HCT116 (cell line): ENCODE results near the gene SERAC1. TPM values are rescaled to one million over a fixed set of nuclear protein-coding genes. Genes with fewer than 3 reads are reported as not detected.
"Not testable (repeated sequence)": the region's sequence is repeated elsewhere in the genome, so short reads cannot be mapped to it uniquely, and the experiment has no call there.

Source experiments
- ATAC-seq: fragments of 200-7000 bp; cut with Tn5 transposase; 2 replicates; pipeline ENCODE4 v1.9.1; 2020; ENCODE audit warnings: mild to moderate bottlenecking, moderate library complexity
- BruUV-seq: library from RNA; stranded (reverse); fragments of 400-500 nt; replicated peaks from 2 replicates; lab custom pipeline; 2021; lab: Mats Ljungman, UMichigan
- CTCF ChIA-PET: fragments of 300-600 bp; sonication (Branson Sonifier 250); formaldehyde crosslinking; loops from one replicate; lab custom pipeline; 2021; ENCODE audit warnings: antibody characterized with exemption; lab: Charles Lee
- POLR2A ChIA-PET: fragments of 300-600, 350-600 bp; sonication (Branson Sonifier 250); formaldehyde crosslinking; loops from one replicate; lab custom pipeline; 2021; ENCODE audit warnings: antibody characterized with exemption; lab: Charles Lee
- RAD21 ChIA-PET, 2 experiments: fragments of 300-600 bp; sonication (Branson Sonifier 250); formaldehyde crosslinking; loops; one replicate each; lab custom pipeline; 2023; ENCODE audit warnings: low total read pairs in 2 of 2; ENCODE audit not compliant: uncharacterized antibody in 2 of 2, unreplicated experiment in 2 of 2, low non-redundant PET in 1 of 2; lab: Charles Lee
- DNase-seq: peaks from one replicate; pipeline ENCODE4 v3.0.0-alpha.2; 2010; ENCODE audit warnings: low read depth, low spot score
- H2AFZ ChIP-seq: fragments of 200-600 bp; shearing (Covaris generic), sonication (generic); 2 replicates; pipeline ENCODE4 v1.6.1; 2017; ENCODE audit warnings: low read depth, mixed run types, mixed read lengths, antibody characterized with exemption, low read length; ENCODE audit not compliant: poor library complexity, severe bottlenecking
- H3K27ac ChIP-seq: 2 replicates; pipeline ENCODE4 v1.5.1; 2012; ENCODE audit warnings: low read depth, low read length
- H3K27me3 ChIP-seq: fragments of 200-600 bp; sonication (generic); 2 replicates; pipeline ENCODE4 v1.6.1; 2016; ENCODE audit warnings: mixed run types, low read length, mixed read lengths; ENCODE audit not compliant: insufficient read depth
- H3K36me3 ChIP-seq, 2 experiments: fragments of 200-500 bp in 1 of 2; fragments of 200-600 bp in 1 of 2; sonication (Bioruptor generic) in 1 of 2; sonication (generic) in 1 of 2; 2 replicates each; pipeline versions ENCODE4 v1.5.1 to v1.6.1; 2014 to 2016; ENCODE audit warnings: low read length in 2 of 2, inconsistent platforms in 1 of 2, mixed read lengths in 1 of 2, mixed run types in 1 of 2; ENCODE audit not compliant: insufficient read depth in 2 of 2, control insufficient read depth in 1 of 2
- H3K4me1 ChIP-seq, 2 experiments: fragments of 200-600 bp in 1 of 2; sonication (generic) in 1 of 2; 2 replicates each; pipeline versions ENCODE4 v1.5.1 to v1.6.1; 2012 to 2017; ENCODE audit warnings: low read length in 2 of 2, inconsistent platforms in 1 of 2, mild to moderate bottlenecking in 1 of 2, mixed read lengths in 1 of 2, mixed run types in 1 of 2, moderate library complexity in 1 of 2; ENCODE audit not compliant: insufficient read depth in 2 of 2, control insufficient read depth in 1 of 2
- H3K4me2 ChIP-seq: fragments of 200-600 bp; sonication (generic); 2 replicates; pipeline ENCODE4 v1.6.1; 2017; ENCODE audit warnings: mixed run types, low read length, mixed read lengths
- H3K4me3 ChIP-seq, 2 experiments: fragments of 200-600 bp in 1 of 2; sonication (generic) in 1 of 2; replicated peaks in 1 of 2; 2 replicates each; pipeline ENCODE4 v1.5.1; 2011 to 2016; ENCODE audit warnings: low read length in 2 of 2, control low read depth in 1 of 2, low read depth in 1 of 2, mild to moderate bottlenecking in 1 of 2, mixed read lengths in 1 of 2, mixed run types in 1 of 2
- H3K79me2 ChIP-seq: fragments of 200-600 bp; sonication (generic); 2 replicates; pipeline ENCODE4 v1.6.1; 2017; ENCODE audit warnings: mild to moderate bottlenecking, mixed run types, low read length, moderate library complexity, mixed read lengths; ENCODE audit not compliant: insufficient read depth
- H3K9ac ChIP-seq: fragments of 200-600 bp; sonication (generic); 2 replicates; pipeline ENCODE4 v1.6.1; 2016; ENCODE audit warnings: low read length, mixed read lengths
- H3K9me2 ChIP-seq: fragments of 200-600 bp; sonication (generic), shearing (Covaris generic); 2 replicates; pipeline ENCODE4 v1.6.1; 2017; ENCODE audit warnings: mixed run types, mild to moderate bottlenecking, moderate library complexity; ENCODE audit not compliant: insufficient read depth
- H3K9me3 ChIP-seq, 2 experiments: fragments of 200-500 bp in 1 of 2; fragments of 200-600 bp in 1 of 2; sonication (Bioruptor generic) in 1 of 2; sonication (generic) in 1 of 2; 2 replicates each; pipeline ENCODE4 v1.6.1; 2014 to 2017; ENCODE audit warnings: low read length in 2 of 2, mixed read lengths in 2 of 2, inconsistent platforms in 1 of 2, low read depth in 1 of 2, mild to moderate bottlenecking in 1 of 2, mixed run types in 1 of 2, moderate library complexity in 1 of 2; ENCODE audit not compliant: control insufficient read depth in 1 of 2, insufficient read depth in 1 of 2
- H4K20me1 ChIP-seq: fragments of 200-600 bp; sonication (generic), shearing (Covaris generic); 2 replicates; pipeline ENCODE4 v1.6.1; 2017; ENCODE audit warnings: mixed run types, mild to moderate bottlenecking, moderate library complexity; ENCODE audit not compliant: insufficient read depth
- intact Hi-C: fragments of 100-400 bp; cut with micrococcal nuclease; formaldehyde crosslinking; loops from 2 replicates; pipeline ENCODE4 v1.10.0; 2022
- total RNA-seq: library from RNA; stranded (reverse); gene quantifications from one replicate; pipeline ENCODE4 v1.2.1, GENCODE V29; 2021; ENCODE audit not compliant: unreplicated experiment

Gene SERAC1
- total RNA-seq, 1 experiment from 2014 or later = 7.6 TPM

GRCh38 chr6:158209582-158210333, 41.7 kb upstream of the SERAC1 start:
- DNase-seq, H3K27ac ChIP-seq, RAD21 ChIA-PET, H3K79me2 ChIP-seq, H3K9me3 ChIP-seq, H3K9me2 ChIP-seq, H3K36me3 ChIP-seq, H2AFZ ChIP-seq, H3K9ac ChIP-seq, ATAC-seq, H3K4me3 ChIP-seq, H3K4me2 ChIP-seq, H4K20me1 ChIP-seq, POLR2A ChIA-PET, CTCF ChIA-PET, H3K27me3 ChIP-seq, BruUV-seq, intact Hi-C loops: not testable (repeated sequence)
- peaks cover 0 to 19% of the 10 kb centered on the region in 2 experiments; a peak in 3 of 4 replicates for H3K4me1 ChIP-seq

GRCh38 chr6:158208226-158209030, 40.4 kb upstream of the SERAC1 start:
- H3K4me2 ChIP-seq, H3K9me3 ChIP-seq, ATAC-seq, H3K4me3 ChIP-seq, H3K27ac ChIP-seq, H3K9me2 ChIP-seq, DNase-seq, H4K20me1 ChIP-seq, H3K27me3 ChIP-seq, H2AFZ ChIP-seq, H3K9ac ChIP-seq, RAD21 ChIA-PET, intact Hi-C loops, CTCF ChIA-PET, BruUV-seq, H3K36me3 ChIP-seq, H3K79me2 ChIP-seq: not testable (repeated sequence)
- H3K4me1 ChIP-seq = peaks cover 0 to 10% of the 10 kb centered on the region in 2 experiments; a peak in 2 of 4 replicates
- POLR2A ChIA-PET = interaction anchor here (1.2 kb wide), 1 partner anchor 534 kb away, joined by 3 read pairs; no protein-coding TSS in a partner anchor
